ENCODE results near the gene KNSTRN. TPM values are rescaled to one million over a fixed set of nuclear protein-coding genes. Genes with fewer than 3 reads are reported as not detected.

Gene KNSTRN
- total and polyA plus RNA-seq, 3 donors from 2014 or later = 39.6 to 125 (median 66.9) TPM

- H3K4me3 ChIP-seq = peak overlapping the region in 1 of 2 donors; percentile 27
- no peaks in the 10 kb centered on the region for H3K9me3 ChIP-seq
- DNase-seq = no peak
- 56 to 62% methylated on average over 4 to 5 of the region's 5 CpGs for WGBS, 2 donors
- H3K36me3 ChIP-seq (ENCODE audit: low read depth, missing control alignments) = no peaks in the 10 kb centered on the region
- TF ChIP-seq CTCF (IDR thresholded peaks at IDR 0.05) = no peak
- no peak for TF ChIP-seq POLR2A (IDR thresholded peaks at IDR 0.05)
- no peaks in the 10 kb centered on the region for H3K27me3 ChIP-seq
- intact Hi-C loops (cut with DNase I; ENCODE audit: low total_unique reads) = loop anchor here (10.0 kb wide), 1 partner anchor 47 kb away; no protein-coding TSS in a partner anchor
- H3K27ac ChIP-seq = no peak overlapping the region
- H3K4me1 ChIP-seq = no peaks in the 10 kb centered on the region
Observed at GRCh38 chr15:40367371-40367685, 15.2 kb upstream of the KNSTRN start.

- Histone ChIP-seq H3K36me3 (ENCODE audit: low read depth, missing control alignments) (no peaks in the 10 kb centered on the region), H3K27me3 (no peaks in the 10 kb centered on the region), H3K4me3 (peak overlapping the region; percentile 37 to 45), H3K4me1 (no peaks in the 10 kb centered on the region), H3K9me3 (no peaks in the 10 kb centered on the region), H3K27ac (no peak overlapping the region)
- DNase-seq = peak; percentile 89
- TF ChIP-seq POLR2A (IDR thresholded peaks at IDR 0.05) (no peak), CTCF (IDR thresholded peaks at IDR 0.05) (peak; percentile 77 to 83 (median 80))
- intact Hi-C loops (cut with DNase I; ENCODE audit: low total_unique reads) = loop anchor here (10.0 kb wide), 1 partner anchor 47 kb away; no protein-coding TSS in a partner anchor
- WGBS, 2 donors = 10 to 38% methylated on average over 10 to 72 of the region's 91 CpGs
Observed at GRCh38 chr15:40367686-40368611, 14.6 kb upstream of the KNSTRN start.

GRCh38 chr15:40368719-40369473, 13.6 kb upstream of the KNSTRN start:
- intact Hi-C loops (cut with DNase I; ENCODE audit: low total_unique reads) = loop anchor here (10.0 kb wide), 1 partner anchor 46 kb away; no protein-coding TSS in a partner anchor
- Histone ChIP-seq H3K9me3 (no peaks in the 10 kb centered on the region), H3K27me3 (no peaks in the 10 kb centered on the region), H3K4me3 (no peak overlapping the region), H3K36me3 (ENCODE audit: low read depth, missing control alignments) (no peaks in the 10 kb centered on the region), H3K4me1 (no peaks in the 10 kb centered on the region), H3K27ac (no peak overlapping the region)
- WGBS, 2 donors = 88 to 89% methylated on average over 13 to 24 of the region's 24 CpGs
- DNase-seq = no peak
- no peak for TF ChIP-seq CTCF (IDR thresholded peaks at IDR 0.05)
- no peak for TF ChIP-seq POLR2A (IDR thresholded peaks at IDR 0.05)

- DNase-seq = no peak
- H3K27ac ChIP-seq = no peak overlapping the region
- H3K36me3 ChIP-seq (ENCODE audit: low read depth, missing control alignments) = no peaks in the 10 kb centered on the region
- no peak overlapping the region for H3K4me3 ChIP-seq
- H3K27me3 ChIP-seq = no peaks in the 10 kb centered on the region
- intact Hi-C loops (cut with DNase I; ENCODE audit: low total_unique reads) = loop anchor here (10.0 kb wide), 1 partner anchor 45 kb away; no protein-coding TSS in a partner anchor
- no peaks in the 10 kb centered on the region for H3K4me1 ChIP-seq
- no peaks in the 10 kb centered on the region for H3K9me3 ChIP-seq
- 87 to 100% methylated on average over 1 to 10 of the region's 10 CpGs for WGBS, 2 donors
- no peak for TF ChIP-seq CTCF (IDR thresholded peaks at IDR 0.05)
- no peak for TF ChIP-seq POLR2A (IDR thresholded peaks at IDR 0.05)
Observed at GRCh38 chr15:40369474-40369869, 13.0 kb upstream of the KNSTRN start.
